ENCODE measurements around the gene MYL6B.

Gene MYL6B

GRCh38 chr12:56127888-56128669 lies 24.3 kb upstream of the MYL6B start, which contains the start of gene ESYT1:
Gene ESYT1 (plus strand): TSS chr12:56128267. CDS start chr12:56128320, 53 bp downstream.
- peaks cover 23% of the 10 kb centered on the region for H3K36me3 ChIP-seq
- H3K9me3 ChIP-seq, result no peaks in the 10 kb centered on the region
- peak; percentile 99 for DNase-seq
- peak within 1 kb of the TSS; percentile 80 for H3K4me3 ChIP-seq (ENCODE audit: low read depth, low read length)
- H3K27me3 ChIP-seq, result no peaks in the 10 kb centered on the region
- TF ChIP-seq CTCF (IDR thresholded peaks at IDR 0.05; ENCODE audit: low read depth, low read length), result no peak
- H3K4me1 ChIP-seq, result peaks cover 11% of the 10 kb centered on the region

DNA sequence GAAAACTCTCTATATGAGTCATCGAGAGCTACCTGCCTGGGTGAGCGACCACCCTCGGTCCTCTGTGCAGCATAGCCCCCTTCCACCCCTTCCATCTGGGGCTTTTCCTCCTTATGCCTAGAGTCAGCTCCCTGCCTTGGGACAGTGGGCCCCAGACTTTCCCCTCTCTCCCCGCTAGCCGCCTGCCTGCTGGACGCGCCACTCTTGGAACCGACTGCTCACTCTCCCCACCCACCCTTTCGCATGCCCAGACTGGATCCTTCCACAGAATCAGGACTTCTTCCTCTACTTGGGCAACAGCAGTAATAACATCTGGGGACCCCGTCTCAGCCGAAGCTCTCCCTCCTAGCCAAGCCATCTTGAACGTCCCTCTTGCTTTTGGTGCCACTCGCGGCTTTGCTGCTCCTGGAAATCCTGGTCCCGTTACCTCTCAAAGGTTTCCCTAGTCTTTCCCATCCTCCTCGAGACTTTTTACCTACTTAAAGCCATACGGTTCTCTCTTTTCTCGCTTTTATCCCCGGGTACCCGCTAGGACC lies 23.6 kb upstream of the MYL6B start:
- TF ChIP-seq CTCF (IDR thresholded peaks at IDR 0.05; ENCODE audit: low read depth, low read length), result no peak
- Histone ChIP-seq H3K4me1 (peaks cover 11% of the 10 kb centered on the region), H3K4me3 (ENCODE audit: low read depth, low read length) (peak overlapping the region; percentile 80), H3K36me3 (peaks cover 29% of the 10 kb centered on the region), H3K27me3 (no peaks in the 10 kb centered on the region), H3K9me3 (no peaks in the 10 kb centered on the region)
- no peak for DNase-seq

DNA sequence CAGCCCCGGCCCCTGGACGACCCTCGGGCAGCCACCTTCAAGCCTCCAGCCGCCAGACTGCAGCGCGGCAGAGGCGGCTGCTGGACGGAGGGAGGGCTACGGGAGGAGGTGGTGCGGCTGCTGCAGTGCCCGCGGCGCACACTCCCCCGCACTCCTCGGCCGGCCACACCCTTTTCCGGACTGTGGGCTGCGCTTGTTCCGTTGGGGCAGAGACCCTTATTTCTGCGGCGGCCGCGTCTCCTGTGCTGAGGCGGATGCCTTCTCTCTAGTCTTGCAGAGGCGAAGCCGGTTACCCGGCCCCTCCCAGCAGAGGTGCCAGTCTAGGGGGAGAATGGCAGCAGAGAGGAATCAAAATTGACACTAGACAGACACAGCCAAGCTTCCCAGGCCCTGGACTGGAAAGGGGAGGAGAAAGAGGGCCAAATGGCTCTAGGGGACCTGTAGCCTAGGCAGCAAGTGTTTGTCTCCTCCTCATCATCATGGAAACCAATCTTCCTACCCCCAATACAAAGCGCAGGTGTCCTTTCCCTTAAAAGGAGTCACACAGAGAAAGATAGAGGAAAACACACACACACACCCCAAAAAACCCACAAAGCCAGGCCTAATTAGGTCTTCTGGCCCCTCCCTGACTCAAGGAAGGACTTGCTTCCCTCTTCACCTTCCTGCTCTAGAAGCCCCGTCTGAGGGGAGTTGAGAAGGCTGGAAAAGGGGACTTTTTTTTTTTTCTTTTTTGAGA lies 23.0 kb upstream of the MYL6B start:
- peak overlapping the region; percentile 80 for H3K4me3 ChIP-seq (ENCODE audit: low read depth, low read length)
- peaks cover 34% of the 10 kb centered on the region for H3K36me3 ChIP-seq
- DNase-seq, result peak; percentile 78
- peaks cover 11% of the 10 kb centered on the region for H3K4me1 ChIP-seq
- H3K27me3 ChIP-seq, result no peaks in the 10 kb centered on the region
- no peak for TF ChIP-seq CTCF (IDR thresholded peaks at IDR 0.05; ENCODE audit: low read depth, low read length)
- no peaks in the 10 kb centered on the region for H3K9me3 ChIP-seq

GRCh38 chr12:56129942-56130495 lies 22.4 kb upstream of the MYL6B start:
- DNase-seq, result no peak
- Histone ChIP-seq H3K27me3 (no peaks in the 10 kb centered on the region), H3K9me3 (no peaks in the 10 kb centered on the region), H3K4me1 (peaks cover 11% of the 10 kb centered on the region), H3K36me3 (peaks cover 37% of the 10 kb centered on the region), H3K4me3 (ENCODE audit: low read depth, low read length) (no peak overlapping the region)
- no peak for TF ChIP-seq CTCF (IDR thresholded peaks at IDR 0.05; ENCODE audit: low read depth, low read length)

GRCh38 chr12:56130876-56131275 lies 21.5 kb upstream of the MYL6B start:
- no peak for TF ChIP-seq CTCF (IDR thresholded peaks at IDR 0.05; ENCODE audit: low read depth, low read length)
- Histone ChIP-seq H3K36me3 (peaks cover 42% of the 10 kb centered on the region), H3K9me3 (no peaks in the 10 kb centered on the region), H3K4me3 (ENCODE audit: low read depth, low read length) (no peak overlapping the region), H3K4me1 (peaks cover 11% of the 10 kb centered on the region), H3K27me3 (no peaks in the 10 kb centered on the region)
- DNase-seq, result no peak
